GM18867 (cell line): ENCODE results near the gene GIT2.
"Not testable (repeated sequence)": the region's sequence is repeated elsewhere in the genome, so short reads cannot be mapped to it uniquely, and the experiment has no call there.

Source experiments
- ATAC-seq: cut with Tn5 transposase; IDR thresholded peaks from one replicate; pipeline ENCODE4 v1.9.1; 2021; ENCODE audit warnings: mild to moderate bottlenecking, moderate library complexity; ENCODE audit not compliant: unreplicated experiment

Gene GIT2

GRCh38 chr12:109893261-109893995, 102.7 kb downstream of the GIT2 start:
- no peak for ATAC-seq

GRCh38 chr12:109892748-109893147, 103.4 kb downstream of the GIT2 start:
- ATAC-seq = peak; percentile 73

GRCh38 chr12:109892165-109892715, 103.9 kb downstream of the GIT2 start:
- no peak for ATAC-seq

GRCh38 chr12:109891731-109892130, 104.4 kb downstream of the GIT2 start:
- not testable (repeated sequence) for ATAC-seq

GRCh38 chr12:109890620-109891170, 105.5 kb downstream of the GIT2 start:
- no peak for ATAC-seq

GRCh38 chr12:109888179-109889020, 107.8 kb downstream of the GIT2 start:
- ATAC-seq = peak; percentile 44

GRCh38 chr12:109885616-109886015, 110.6 kb downstream of the GIT2 start:
- ATAC-seq = no peak

GRCh38 chr12:109883461-109883860, 112.7 kb downstream of the GIT2 start:
- ATAC-seq = no peak

GRCh38 chr12:109881752-109882151, 114.4 kb downstream of the GIT2 start:
- ATAC-seq = no peak

- ATAC-seq = no peak
These were observed 115.2 kb downstream of the GIT2 start for GRCh38 chr12:109880938-109881337.

GRCh38 chr12:109880043-109880931, 115.9 kb downstream of the GIT2 start, which contains the start of gene GLTP:
GLTP (minus strand) TSS chr12:109880541; CDS start chr12:109880374, 167 bp downstream.
- peak; percentile 90 for ATAC-seq
